Loucy (cell line): ENCODE results near the gene TIE1.

Experiments
- CTCF ChIP-seq: fragments of 200-600 bp; sonication (generic); conservative IDR thresholded peaks from 2 replicates; pipeline ENCODE4 v1.5.1; 2014; ENCODE audit warnings: mild to moderate bottlenecking, antibody characterized with exemption, low read length
- EZH2phosphoT487 ChIP-seq: fragments of 200-600 bp; IDR thresholded peaks from 2 replicates; pipeline ENCODE4 v1.6.1; 2018; ENCODE audit warnings: antibody characterized with exemption, mild to moderate bottlenecking, moderate library complexity, borderline replicate concordance

DNA sequence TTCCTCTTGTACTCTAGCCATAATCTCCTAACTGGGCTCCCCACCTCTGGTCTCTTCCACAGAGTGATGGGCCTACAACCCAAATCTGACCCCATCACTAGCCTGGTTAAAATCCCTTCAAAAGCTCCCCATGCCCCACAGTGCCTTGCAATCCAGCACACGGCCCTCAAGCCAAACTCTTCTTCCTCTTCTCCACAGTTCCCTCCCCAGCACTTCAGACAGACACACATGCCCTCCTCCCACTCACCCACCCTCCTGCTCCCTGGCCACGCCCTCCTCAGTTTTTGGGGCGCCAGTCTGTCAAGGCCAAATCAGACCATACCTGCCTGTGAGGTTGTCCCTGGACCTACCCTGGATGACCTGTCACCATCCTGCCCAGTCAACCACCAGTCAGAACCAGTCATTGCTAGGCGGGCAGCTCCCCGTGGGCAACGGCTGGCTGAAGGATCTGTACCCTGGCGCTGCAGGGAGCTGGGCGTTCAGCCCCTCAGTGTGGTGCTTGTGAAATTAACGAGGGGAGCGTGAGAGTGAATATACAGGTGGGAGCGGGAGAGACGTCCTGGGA is 16.2 kb upstream of the TIE1 start:
- TF ChIP-seq CTCF (no peak), EZH2phosphoT487 (no peak)
